IMR-90 (cell line): ENCODE data around the gene PKP4. TPM values are rescaled to one million over a fixed set of nuclear protein-coding genes. Genes with fewer than 3 reads are reported as not detected.

Experiments
- ATAC-seq: fragments of 200-7000 bp; cut with Tn5 transposase; 2 replicates; pipeline ENCODE4 v1.9.1; 2020; ENCODE audit warnings: low read depth, mild to moderate bottlenecking, moderate library complexity
- BruUV-seq: library from RNA; stranded (reverse); fragments of 400-500 nt; replicated peaks from 2 replicates; lab custom pipeline; 2021; lab: Mats Ljungman, UMichigan
- CTCF ChIA-PET: fragments of 300-600 bp; formaldehyde crosslinking; extraction: SDS; loops from one replicate; lab custom pipeline; 2021; ENCODE audit warnings: antibody characterized with exemption; lab: Yijun Ruan, JAX
- POLR2A ChIA-PET: fragments of 300-600 bp; sonication (Branson Sonifier 250); formaldehyde crosslinking; loops from one replicate; lab custom pipeline; 2022; ENCODE audit warnings: antibody characterized with exemption; ENCODE audit not compliant: unreplicated experiment; lab: Charles Lee
- DNase-seq: peaks from one replicate; pipeline ENCODE4 v3.0.0; 2013
- H2AFZ ChIP-seq: replicated peaks from 2 replicates; pipeline ENCODE3; 2013; ENCODE audit warnings: low read length, mild to moderate bottlenecking; ENCODE audit not compliant: poor library complexity
- H2AK5ac ChIP-seq: 2 replicates; pipeline ENCODE4 v1.6.1; 2013; ENCODE audit warnings: low read depth, low read length, inconsistent platforms
- H2AK9ac ChIP-seq: replicated peaks from 2 replicates; pipeline ENCODE3; 2013; ENCODE audit warnings: mild to moderate bottlenecking, low read depth, low read length, moderate library complexity; ENCODE audit not compliant: poor library complexity
- H2BK120ac ChIP-seq: 2 replicates; pipeline ENCODE4 v1.6.1; 2013; ENCODE audit warnings: low read depth, low read length, inconsistent platforms
- H2BK15ac ChIP-seq: 3 replicates; pipeline ENCODE4 v1.6.1; 2013; ENCODE audit warnings: low read depth, low read length, inconsistent platforms
- H2BK20ac ChIP-seq: 2 replicates; pipeline ENCODE4 v1.6.1; 2013; ENCODE audit warnings: low read depth, mild to moderate bottlenecking, inconsistent platforms, low read length, moderate library complexity
- H2BK5ac ChIP-seq: 2 replicates; pipeline ENCODE4 v1.6.1; 2013; ENCODE audit warnings: mild to moderate bottlenecking, low read depth, low read length, inconsistent platforms; ENCODE audit not compliant: poor library complexity, severe bottlenecking
- H3K14ac ChIP-seq: replicated peaks from 2 replicates; pipeline ENCODE4 v1.6.1; 2013; ENCODE audit warnings: low read depth, low read length, inconsistent platforms
- H3K18ac ChIP-seq: 2 replicates; pipeline ENCODE4 v1.6.1; 2013; ENCODE audit warnings: low read depth, low read length, control low read depth
- H3K23ac ChIP-seq: 2 replicates; pipeline ENCODE4 v1.6.1; 2013; ENCODE audit warnings: low read depth, low read length, inconsistent platforms
- H3K27ac ChIP-seq: 2 replicates; pipeline ENCODE4 v1.5.1; 2013; ENCODE audit warnings: mild to moderate bottlenecking, control low read depth, low read length; ENCODE audit not compliant: insufficient read depth
- H3K27me3 ChIP-seq: 2 replicates; pipeline ENCODE4 v1.6.1; 2013; ENCODE audit warnings: low read length; ENCODE audit not compliant: control insufficient read depth, insufficient read depth
- H3K36me3 ChIP-seq: 2 replicates; pipeline ENCODE4 v1.6.1; 2013; ENCODE audit warnings: low read length, mixed read lengths; ENCODE audit not compliant: control insufficient read depth, insufficient read depth
- H3K4ac ChIP-seq: 2 replicates; pipeline ENCODE4 v1.6.1; 2013; ENCODE audit warnings: low read depth, low read length, inconsistent platforms
- H3K4me1 ChIP-seq: 2 replicates; pipeline ENCODE4 v1.6.1; 2013; ENCODE audit warnings: low read length, mixed read lengths; ENCODE audit not compliant: control insufficient read depth, insufficient read depth
- H3K4me2 ChIP-seq: 2 replicates; pipeline ENCODE4 v1.6.1; 2013; ENCODE audit warnings: low read depth, mild to moderate bottlenecking, control low read depth, low read length, moderate library complexity
- H3K4me3 ChIP-seq: 2 replicates; pipeline ENCODE4 v1.5.1; 2013; ENCODE audit warnings: low read depth, mild to moderate bottlenecking, control low read depth, low read length, moderate library complexity; ENCODE audit not compliant: insufficient read depth
- H3K56ac ChIP-seq: 2 replicates; pipeline ENCODE4 v1.6.1; 2013; ENCODE audit warnings: low read length, inconsistent platforms; ENCODE audit not compliant: insufficient read depth; ENCODE audit errors: extremely low read depth
- H3K79me1 ChIP-seq, 2 experiments: 2 replicates each; pipeline ENCODE4 v1.6.1; 2013; ENCODE audit warnings: low read length in 2 of 2, inconsistent platforms in 1 of 2, low read depth in 1 of 2
- H3K9ac ChIP-seq: 2 replicates; pipeline ENCODE4 v1.6.1; 2013; ENCODE audit warnings: low read depth, low read length, control low read depth
- H3K9me1 ChIP-seq: 2 replicates; pipeline ENCODE4 v1.6.1; 2013; ENCODE audit warnings: low read length, inconsistent platforms; ENCODE audit not compliant: insufficient read depth
- H3K9me3 ChIP-seq: 2 replicates; pipeline ENCODE4 v1.6.1; 2013; ENCODE audit warnings: low read length; ENCODE audit not compliant: control insufficient read depth, insufficient read depth
- H4K20me1 ChIP-seq: 2 replicates; pipeline ENCODE4 v1.6.1; 2013; ENCODE audit warnings: low read length, inconsistent platforms; ENCODE audit not compliant: insufficient read depth
- H4K5ac ChIP-seq: 2 replicates; pipeline ENCODE4 v1.6.1; 2013; ENCODE audit warnings: mild to moderate bottlenecking, low read depth, low read length, control low read depth
- H4K8ac ChIP-seq, 2 experiments: 2 replicates each; pipeline ENCODE4 v1.6.1; 2013; ENCODE audit warnings: low read depth in 2 of 2, low read length in 2 of 2, control low read depth in 1 of 2, inconsistent platforms in 1 of 2
- H4K91ac ChIP-seq: 2 replicates; pipeline ENCODE4 v1.6.1; 2013; ENCODE audit warnings: low read depth, low read length, inconsistent platforms; ENCODE audit not compliant: insufficient read depth
- BHLHE40 ChIP-seq: fragments of 150-350 bp; IDR thresholded peaks from 2 replicates; pipeline ENCODE4 v1.6.1; 2016; ENCODE audit warnings: mild to moderate bottlenecking, low read depth, low read length
- CEBPB ChIP-seq: IDR thresholded peaks from 2 replicates; pipeline ENCODE4 v1.6.1; 2012; ENCODE audit warnings: low read depth, low read length, improper control_type of control experiment
- CHD1 ChIP-seq: IDR thresholded peaks from 2 replicates; pipeline ENCODE4 v1.6.1; 2012; ENCODE audit warnings: low read depth, low read length, improper control_type of control experiment
- FOS ChIP-seq: fragments of 150-350 bp; IDR thresholded peaks from 2 replicates; pipeline ENCODE4 v1.6.1; 2016; ENCODE audit warnings: low read depth, low read length
- MAFK ChIP-seq: IDR thresholded peaks from 2 replicates; pipeline ENCODE4 v1.6.1; 2012; ENCODE audit warnings: low read depth, low read length, improper control_type of control experiment
- MAZ ChIP-seq: IDR thresholded peaks from 2 replicates; pipeline ENCODE4 v1.6.1; 2012; ENCODE audit warnings: low read depth, mild to moderate bottlenecking, low read length, improper control_type of control experiment, moderate library complexity, borderline replicate concordance
- MXI1 ChIP-seq: IDR thresholded peaks from 2 replicates; pipeline ENCODE4 v1.6.1; 2012; ENCODE audit warnings: low read depth, mild to moderate bottlenecking, low read length, moderate library complexity, borderline replicate concordance
- NFE2L2 ChIP-seq: fragments of 150-350 bp; IDR thresholded peaks from 2 replicates; pipeline ENCODE4 v1.6.1; 2016; ENCODE audit warnings: low read depth, mild to moderate bottlenecking, low read length
- POLR2A ChIP-seq: IDR thresholded peaks from 2 replicates; pipeline ENCODE4 v1.6.1; 2012; ENCODE audit warnings: mild to moderate bottlenecking, low read depth, low read length
- RAD21 ChIP-seq: IDR thresholded peaks from 2 replicates; pipeline ENCODE4 v1.6.1; 2012; ENCODE audit warnings: low read length, improper control_type of control experiment
- RCOR1 ChIP-seq: IDR thresholded peaks from 2 replicates; pipeline ENCODE4 v1.6.1; 2012; ENCODE audit warnings: mild to moderate bottlenecking, low read length, improper control_type of control experiment; ENCODE audit not compliant: insufficient replicate concordance
- RFX5 ChIP-seq: IDR thresholded peaks from 2 replicates; pipeline ENCODE4 v1.8.0; 2012; ENCODE audit warnings: low read depth, mild to moderate bottlenecking, low read length, moderate library complexity
- SMC3 ChIP-seq: fragments of 150-350 bp; IDR thresholded peaks from 2 replicates; pipeline ENCODE4 v1.6.1; 2016; ENCODE audit warnings: low read depth, mild to moderate bottlenecking, antibody characterized with exemption, low read length, moderate library complexity
- WGBS, 2 experiments: methylation state at CpG; one replicate each; pipeline versions ENCODE4 v1.1.5 to v1.1.7; 2013; ENCODE audit warnings: missing lambda C conversion rate in 2 of 2; ENCODE audit not compliant: insufficient read length in 1 of 2; ENCODE audit errors: extremely low coverage in 2 of 2; 5-methylcytosine and 5-hydroxymethylcytosine counted together
- dilution Hi-C: fragments of 300-500 bp; cut with HindIII; formaldehyde crosslinking; loops from one replicate; pipeline ENCODE4 v1.14.3; 2018; ENCODE audit warnings: low sequenced_read_pairs; ENCODE audit not compliant: unreplicated experiment
- in situ Hi-C: fragments of 300-500 bp; cut with MboI; formaldehyde crosslinking; loops from 3 replicates; pipeline ENCODE4 v1.14.3; 2019; ENCODE audit warnings: low sequenced_read_pairs, inconsistent platforms, mixed read lengths
- intact Hi-C: fragments of 100-400 bp; cut with micrococcal nuclease; formaldehyde crosslinking; loops from 2 replicates; pipeline ENCODE4 v1.10.0; 2022
- polyA plus RNA-seq, 3 experiments: library from polyadenylated mRNA; depleted of rRNA; stranded (reverse); fragments of >200 nt; gene quantifications; 2 replicates each; pipeline ENCODE4 v1.2.3, GENCODE V29; 2012; ENCODE audit warnings: low replicate concordance in 1 of 3
- total RNA-seq: library from RNA; depleted of rRNA; stranded (reverse); fragments of >200 nt; gene quantifications from 2 replicates; pipeline ENCODE4 v1.2.3, GENCODE V29; 2012
- TF ChIP-seq, protein P1 (sequence below): conservative IDR thresholded peaks from 2 replicates; pipeline ENCODE4 v1.5.1; 2012; ENCODE audit warnings: mild to moderate bottlenecking, low read depth, low read length, improper control_type of control experiment
- TF ChIP-seq, protein P2 (sequence below): fragments of 150-350 bp; IDR thresholded peaks from 2 replicates; pipeline ENCODE4 v1.6.1; 2016; ENCODE audit warnings: low read depth, mild to moderate bottlenecking, low read length, moderate library complexity, borderline replicate concordance
- TF ChIP-seq, protein P3 (sequence below): fragments of 150-350 bp; IDR thresholded peaks from 2 replicates; pipeline ENCODE4 v1.6.1; 2017; ENCODE audit warnings: mild to moderate bottlenecking, antibody characterized with exemption, low read length, low read depth

Gene PKP4
- total and polyA plus RNA-seq, 2 of the 4 experiments (the other 2 are of a cell fraction): 20.1 to 37.8 TPM

DNA sequence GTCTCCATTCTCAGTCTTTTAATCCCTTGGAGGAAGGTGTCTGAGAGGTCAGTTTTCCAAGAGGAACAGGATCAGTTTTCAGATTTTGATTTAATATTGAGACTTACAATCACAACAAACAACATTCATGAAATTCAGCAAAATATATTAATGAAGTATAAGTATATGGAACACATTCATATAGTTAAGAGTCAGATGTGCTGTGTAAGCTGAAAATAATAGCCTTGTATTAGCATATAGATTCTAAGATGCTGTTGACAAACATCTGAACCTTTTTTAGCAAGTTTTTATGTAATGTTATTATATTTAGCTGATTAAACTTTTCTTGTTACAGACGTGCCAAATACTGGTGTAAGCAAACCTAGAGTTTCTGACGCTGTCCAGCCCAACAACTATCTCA lies 163.9 kb downstream of the PKP4 start:
- no peak overlapping the region for H2AK5ac ChIP-seq
- no peak for DNase-seq
- H3K56ac ChIP-seq: no peak overlapping the region
- H3K36me3 ChIP-seq: peaks cover 13% of the 10 kb centered on the region
- in situ Hi-C loops: no loop called here
- CTCF ChIA-PET: no interaction called here
- TF ChIP-seq MXI1 (no peak), RAD21 (no peak), CHD1 (no peak), POLR2A (no peak), SMC3 (no peak), CEBPB (no peak), MAFK (no peak), NFE2L2 (no peak), RFX5 (no peak), MAZ (no peak), RCOR1 (no peak), BHLHE40 (no peak), FOS (no peak)
- TF ChIP-seq, protein P1, sequence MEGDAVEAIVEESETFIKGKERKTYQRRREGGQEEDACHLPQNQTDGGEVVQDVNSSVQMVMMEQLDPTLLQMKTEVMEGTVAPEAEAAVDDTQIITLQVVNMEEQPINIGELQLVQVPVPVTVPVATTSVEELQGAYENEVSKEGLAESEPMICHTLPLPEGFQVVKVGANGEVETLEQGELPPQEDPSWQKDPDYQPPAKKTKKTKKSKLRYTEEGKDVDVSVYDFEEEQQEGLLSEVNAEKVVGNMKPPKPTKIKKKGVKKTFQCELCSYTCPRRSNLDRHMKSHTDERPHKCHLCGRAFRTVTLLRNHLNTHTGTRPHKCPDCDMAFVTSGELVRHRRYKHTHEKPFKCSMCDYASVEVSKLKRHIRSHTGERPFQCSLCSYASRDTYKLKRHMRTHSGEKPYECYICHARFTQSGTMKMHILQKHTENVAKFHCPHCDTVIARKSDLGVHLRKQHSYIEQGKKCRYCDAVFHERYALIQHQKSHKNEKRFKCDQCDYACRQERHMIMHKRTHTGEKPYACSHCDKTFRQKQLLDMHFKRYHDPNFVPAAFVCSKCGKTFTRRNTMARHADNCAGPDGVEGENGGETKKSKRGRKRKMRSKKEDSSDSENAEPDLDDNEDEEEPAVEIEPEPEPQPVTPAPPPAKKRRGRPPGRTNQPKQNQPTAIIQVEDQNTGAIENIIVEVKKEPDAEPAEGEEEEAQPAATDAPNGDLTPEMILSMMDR: no peak
- TF ChIP-seq, protein P2, sequence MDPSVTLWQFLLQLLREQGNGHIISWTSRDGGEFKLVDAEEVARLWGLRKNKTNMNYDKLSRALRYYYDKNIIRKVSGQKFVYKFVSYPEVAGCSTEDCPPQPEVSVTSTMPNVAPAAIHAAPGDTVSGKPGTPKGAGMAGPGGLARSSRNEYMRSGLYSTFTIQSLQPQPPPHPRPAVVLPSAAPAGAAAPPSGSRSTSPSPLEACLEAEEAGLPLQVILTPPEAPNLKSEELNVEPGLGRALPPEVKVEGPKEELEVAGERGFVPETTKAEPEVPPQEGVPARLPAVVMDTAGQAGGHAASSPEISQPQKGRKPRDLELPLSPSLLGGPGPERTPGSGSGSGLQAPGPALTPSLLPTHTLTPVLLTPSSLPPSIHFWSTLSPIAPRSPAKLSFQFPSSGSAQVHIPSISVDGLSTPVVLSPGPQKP: no peak
- TF ChIP-seq, protein P3, sequence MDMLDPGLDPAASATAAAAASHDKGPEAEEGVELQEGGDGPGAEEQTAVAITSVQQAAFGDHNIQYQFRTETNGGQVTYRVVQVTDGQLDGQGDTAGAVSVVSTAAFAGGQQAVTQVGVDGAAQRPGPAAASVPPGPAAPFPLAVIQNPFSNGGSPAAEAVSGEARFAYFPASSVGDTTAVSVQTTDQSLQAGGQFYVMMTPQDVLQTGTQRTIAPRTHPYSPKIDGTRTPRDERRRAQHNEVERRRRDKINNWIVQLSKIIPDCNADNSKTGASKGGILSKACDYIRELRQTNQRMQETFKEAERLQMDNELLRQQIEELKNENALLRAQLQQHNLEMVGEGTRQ: no peak
- no peak overlapping the region for H3K18ac ChIP-seq
- no peaks in the 10 kb centered on the region for H4K20me1 ChIP-seq
- H3K14ac ChIP-seq: no peak overlapping the region
- peaks cover 6% of the 10 kb centered on the region; the same call in 1 of the 2 replicates for H3K9me1 ChIP-seq
- H2BK15ac ChIP-seq: no peak overlapping the region
- no TSS peak for BruUV-seq
- no peak overlapping the region for H2AK9ac ChIP-seq
- H3K27me3 ChIP-seq: no peaks in the 10 kb centered on the region
- no peak for ATAC-seq
- H4K91ac ChIP-seq: no peak overlapping the region
- no peaks in the 10 kb centered on the region; the same call in 1 of the 2 replicates for H3K4me1 ChIP-seq
- H2BK120ac ChIP-seq: no peak overlapping the region
- no peak overlapping the region for H3K4ac ChIP-seq
- dilution Hi-C loops: no loop called here
- no peak overlapping the region for H2AFZ ChIP-seq
- no peak overlapping the region for H3K4me3 ChIP-seq
- H4K5ac ChIP-seq: no peak overlapping the region
- H3K27ac ChIP-seq: no peak overlapping the region
- no peak overlapping the region for H3K4me2 ChIP-seq
- no CpG with 5 or more reads among the region's 2 CpGs for WGBS, 2 experiments
- no peak overlapping the region for H3K9ac ChIP-seq
- no peaks in the 10 kb centered on the region for H3K9me3 ChIP-seq
- intact Hi-C loops: no loop called here
- H4K8ac ChIP-seq: no peak overlapping the region
- H3K79me1 ChIP-seq: no peaks in the 10 kb centered on the region
- no peak overlapping the region for H3K23ac ChIP-seq
- H2BK5ac ChIP-seq: no peak overlapping the region
- no peak overlapping the region for H2BK20ac ChIP-seq
- POLR2A ChIA-PET: no interaction called here
